WTC11 (cell line): ENCODE results near the gene PHACTR3. TPM values are rescaled to one million over a fixed set of nuclear protein-coding genes. Genes with fewer than 3 reads are reported as not detected.

Source experiments
- ATAC-seq: fragments of 200-7000 bp; cut with Tn5 transposase; 2 replicates; pipeline ENCODE4 v1.10.0; 2021; ENCODE audit warnings: mild to moderate bottlenecking, moderate library complexity
- CTCF ChIA-PET: fragments of 300-600 bp; sonication (Branson Sonifier 250); formaldehyde crosslinking; loops from one replicate; lab custom pipeline; 2021; ENCODE audit warnings: antibody characterized with exemption; lab: Charles Lee
- POLR2A ChIA-PET: fragments of 350-600 bp; sonication (Branson Sonifier 250); formaldehyde crosslinking; loops from one replicate; lab custom pipeline; 2021; ENCODE audit warnings: antibody characterized with exemption; lab: Charles Lee
- DNase-seq: peaks from one replicate; pipeline ENCODE4 v3.0.0; 2021; ENCODE audit warnings: low spot score
- H3K27ac Mint-ChIP-seq: 2 replicates; pipeline ENCODE4 v1.8.0; 2021; ENCODE audit warnings: mixed read lengths
- H3K27me3 Mint-ChIP-seq: 2 replicates; pipeline ENCODE4 v1.8.0; 2021; ENCODE audit warnings: low read depth, mild to moderate bottlenecking, moderate library complexity, mixed read lengths
- H3K36me3 Mint-ChIP-seq: 2 replicates; pipeline ENCODE4 v1.8.0; 2021; ENCODE audit warnings: mixed read lengths
- H3K4me1 Mint-ChIP-seq: 2 replicates; pipeline ENCODE4 v1.8.0; 2022; ENCODE audit warnings: mixed read lengths
- H3K4me3 Mint-ChIP-seq: 2 replicates; pipeline ENCODE4 v1.8.0; 2021; ENCODE audit warnings: mild to moderate bottlenecking, moderate library complexity, mixed read lengths
- H3K9me3 Mint-ChIP-seq: 2 replicates; pipeline ENCODE4 v1.8.0; 2021; ENCODE audit warnings: mixed read lengths
- ATF2 ChIP-seq: sonication (generic); formaldehyde crosslinking; IDR thresholded peaks from 2 replicates; pipeline ENCODE4 v1.8.1; 2022; ENCODE audit warnings: low read depth, missing genetic modification reagents, borderline replicate concordance
- CBFB ChIP-seq: sonication (generic); formaldehyde crosslinking; IDR thresholded peaks from 2 replicates; pipeline ENCODE4 v1.8.1; 2022; ENCODE audit warnings: mild to moderate bottlenecking, low read depth, missing genetic modification reagents
- ETV6 ChIP-seq: sonication (generic); formaldehyde crosslinking; IDR thresholded peaks from 2 replicates; pipeline ENCODE4 v1.8.1; 2022; ENCODE audit warnings: mild to moderate bottlenecking, missing genetic modification reagents
- HMGA2 ChIP-seq: fragments of 250-450 bp; sonication (Bioruptor Pico); IDR thresholded peaks from 2 replicates; pipeline ENCODE4 v1.4.0; 2021; ENCODE audit warnings: mild to moderate bottlenecking, moderate library complexity
- JAZF1 ChIP-seq: fragments of 250-450 bp; sonication (Bioruptor Pico); IDR thresholded peaks from 2 replicates; pipeline ENCODE4 v1.9.0; 2021; ENCODE audit warnings: moderate library complexity, mild to moderate bottlenecking, inconsistent platforms
- MXD4 ChIP-seq: fragments of 250-450 bp; sonication (Bioruptor Pico); IDR thresholded peaks from 2 replicates; pipeline ENCODE4 v1.8.0; 2021; ENCODE audit warnings: mild to moderate bottlenecking, moderate library complexity, borderline replicate concordance
- STAT6 ChIP-seq: sonication (generic); formaldehyde crosslinking; conservative IDR thresholded peaks from 2 replicates; pipeline ENCODE4 v1.8.1; 2023; ENCODE audit warnings: mild to moderate bottlenecking, low read depth, missing genetic modification reagents, moderate library complexity
- TCF7 ChIP-seq: sonication (generic); formaldehyde crosslinking; IDR thresholded peaks from 2 replicates; pipeline ENCODE4 v1.8.0; 2022; ENCODE audit warnings: mild to moderate bottlenecking, low read depth, missing genetic modification reagents, moderate library complexity
- TEAD1 ChIP-seq: sonication (generic); formaldehyde crosslinking; IDR thresholded peaks from 2 replicates; pipeline ENCODE4 v1.8.0; 2022; ENCODE audit warnings: mild to moderate bottlenecking, missing genetic modification reagents
- TEAD4 ChIP-seq: sonication (generic); formaldehyde crosslinking; IDR thresholded peaks from 2 replicates; pipeline ENCODE4 v1.8.0; 2022; ENCODE audit warnings: mild to moderate bottlenecking, missing genetic modification reagents
- TP53 ChIP-seq: sonication (generic); formaldehyde crosslinking; IDR thresholded peaks from 2 replicates; pipeline ENCODE4 v1.8.1; 2023; ENCODE audit warnings: mild to moderate bottlenecking, missing genetic modification reagents
- ZNF121 ChIP-seq: sonication (generic); formaldehyde crosslinking; IDR thresholded peaks from 2 replicates; pipeline ENCODE4 v1.8.0; 2023; ENCODE audit warnings: missing genetic modification reagents
- ZNF281 ChIP-seq: sonication (generic); formaldehyde crosslinking; IDR thresholded peaks from 2 replicates; pipeline ENCODE4 v1.8.0; 2023; ENCODE audit warnings: mild to moderate bottlenecking, missing genetic modification reagents
- ZNF671 ChIP-seq: fragments of 250-450 bp; sonication (Bioruptor Pico); IDR thresholded peaks from 2 replicates; pipeline ENCODE4 v1.8.0; 2021; ENCODE audit warnings: mild to moderate bottlenecking
- total RNA-seq: library from RNA; stranded (reverse); gene quantifications from 3 replicates; pipeline ENCODE4 v1.2.3, GENCODE V29; 2021
- TF ChIP-seq, protein P1 (sequence below): sonication (generic); formaldehyde crosslinking; IDR thresholded peaks from 2 replicates; pipeline ENCODE4 v1.8.0; 2022; ENCODE audit warnings: mild to moderate bottlenecking, missing genetic modification reagents
- TF ChIP-seq, protein P2 (sequence below): sonication (generic); formaldehyde crosslinking; IDR thresholded peaks from 2 replicates; pipeline ENCODE4 v1.8.1; 2022; ENCODE audit warnings: mild to moderate bottlenecking, moderate library complexity, missing genetic modification reagents
- TF ChIP-seq, protein P3 (sequence below): sonication (generic); formaldehyde crosslinking; IDR thresholded peaks from 2 replicates; pipeline ENCODE4 v1.8.1; 2023; ENCODE audit warnings: mild to moderate bottlenecking, missing genetic modification reagents, borderline replicate concordance
- TF ChIP-seq, protein P4 (sequence below): fragments of 250-450 bp; sonication (Bioruptor Pico); IDR thresholded peaks from 2 replicates; pipeline ENCODE4 v2.1.2; 2022; ENCODE audit warnings: mild to moderate bottlenecking, moderate library complexity
- TF ChIP-seq, protein P5 (sequence below): sonication (generic); formaldehyde crosslinking; IDR thresholded peaks from 2 replicates; pipeline ENCODE4 v1.8.1; 2022; ENCODE audit warnings: low read depth, mild to moderate bottlenecking, moderate library complexity, missing genetic modification reagents, borderline replicate concordance

The PHACTR3 gene
- total RNA-seq, 1 experiment from 2014 or later: 0.28 TPM

GRCh38 chr20:59584278-59584925, 19.9 kb upstream of the PHACTR3 start (continued):
- TF ChIP-seq ZNF281 (CRISPR knock-in tag) (no peak), TP53 (CRISPR knock-in tag) (no peak), ZNF121 (CRISPR knock-in tag) (no peak)

- Mint-ChIP-seq H3K4me3 (no peak overlapping the region), H3K36me3 (no peaks in the 10 kb centered on the region), H3K9me3 (no peaks in the 10 kb centered on the region; the same call in 1 of the 2 replicates), H3K27me3 (peaks cover 51% of the 10 kb centered on the region), H3K27ac (no peak overlapping the region), H3K4me1 (no peaks in the 10 kb centered on the region)
- DNase-seq: no peak
- ATAC-seq: no peak
- POLR2A ChIA-PET: no interaction called here
- CTCF ChIA-PET: interaction anchor here (0.8 kb wide), 1 partner anchor 13 kb away, joined by 3 read pairs; no protein-coding TSS in a partner anchor
- TF ChIP-seq JAZF1 (CRISPR knock-in tag): no peak
- no peak for TF ChIP-seq STAT6 (CRISPR knock-in tag)
- TF ChIP-seq TCF7 (CRISPR knock-in tag): no peak
- TF ChIP-seq TEAD1: no peak
- TF ChIP-seq HMGA2 (CRISPR knock-in tag): no peak
- TF ChIP-seq, protein P1, sequence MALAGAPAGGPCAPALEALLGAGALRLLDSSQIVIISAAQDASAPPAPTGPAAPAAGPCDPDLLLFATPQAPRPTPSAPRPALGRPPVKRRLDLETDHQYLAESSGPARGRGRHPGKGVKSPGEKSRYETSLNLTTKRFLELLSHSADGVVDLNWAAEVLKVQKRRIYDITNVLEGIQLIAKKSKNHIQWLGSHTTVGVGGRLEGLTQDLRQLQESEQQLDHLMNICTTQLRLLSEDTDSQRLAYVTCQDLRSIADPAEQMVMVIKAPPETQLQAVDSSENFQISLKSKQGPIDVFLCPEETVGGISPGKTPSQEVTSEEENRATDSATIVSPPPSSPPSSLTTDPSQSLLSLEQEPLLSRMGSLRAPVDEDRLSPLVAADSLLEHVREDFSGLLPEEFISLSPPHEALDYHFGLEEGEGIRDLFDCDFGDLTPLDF (CRISPR knock-in tag): no peak
- no peak for TF ChIP-seq CBFB (CRISPR knock-in tag)
- TF ChIP-seq, protein P2, sequence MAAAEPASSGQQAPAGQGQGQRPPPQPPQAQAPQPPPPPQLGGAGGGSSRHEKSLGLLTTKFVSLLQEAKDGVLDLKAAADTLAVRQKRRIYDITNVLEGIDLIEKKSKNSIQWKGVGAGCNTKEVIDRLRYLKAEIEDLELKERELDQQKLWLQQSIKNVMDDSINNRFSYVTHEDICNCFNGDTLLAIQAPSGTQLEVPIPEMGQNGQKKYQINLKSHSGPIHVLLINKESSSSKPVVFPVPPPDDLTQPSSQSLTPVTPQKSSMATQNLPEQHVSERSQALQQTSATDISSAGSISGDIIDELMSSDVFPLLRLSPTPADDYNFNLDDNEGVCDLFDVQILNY (CRISPR knock-in tag): no peak
- no peak for TF ChIP-seq ZNF671 (CRISPR knock-in tag)
- no peak for TF ChIP-seq TEAD4 (CRISPR knock-in tag)
- TF ChIP-seq ATF2: no peak
- TF ChIP-seq, protein P3, sequence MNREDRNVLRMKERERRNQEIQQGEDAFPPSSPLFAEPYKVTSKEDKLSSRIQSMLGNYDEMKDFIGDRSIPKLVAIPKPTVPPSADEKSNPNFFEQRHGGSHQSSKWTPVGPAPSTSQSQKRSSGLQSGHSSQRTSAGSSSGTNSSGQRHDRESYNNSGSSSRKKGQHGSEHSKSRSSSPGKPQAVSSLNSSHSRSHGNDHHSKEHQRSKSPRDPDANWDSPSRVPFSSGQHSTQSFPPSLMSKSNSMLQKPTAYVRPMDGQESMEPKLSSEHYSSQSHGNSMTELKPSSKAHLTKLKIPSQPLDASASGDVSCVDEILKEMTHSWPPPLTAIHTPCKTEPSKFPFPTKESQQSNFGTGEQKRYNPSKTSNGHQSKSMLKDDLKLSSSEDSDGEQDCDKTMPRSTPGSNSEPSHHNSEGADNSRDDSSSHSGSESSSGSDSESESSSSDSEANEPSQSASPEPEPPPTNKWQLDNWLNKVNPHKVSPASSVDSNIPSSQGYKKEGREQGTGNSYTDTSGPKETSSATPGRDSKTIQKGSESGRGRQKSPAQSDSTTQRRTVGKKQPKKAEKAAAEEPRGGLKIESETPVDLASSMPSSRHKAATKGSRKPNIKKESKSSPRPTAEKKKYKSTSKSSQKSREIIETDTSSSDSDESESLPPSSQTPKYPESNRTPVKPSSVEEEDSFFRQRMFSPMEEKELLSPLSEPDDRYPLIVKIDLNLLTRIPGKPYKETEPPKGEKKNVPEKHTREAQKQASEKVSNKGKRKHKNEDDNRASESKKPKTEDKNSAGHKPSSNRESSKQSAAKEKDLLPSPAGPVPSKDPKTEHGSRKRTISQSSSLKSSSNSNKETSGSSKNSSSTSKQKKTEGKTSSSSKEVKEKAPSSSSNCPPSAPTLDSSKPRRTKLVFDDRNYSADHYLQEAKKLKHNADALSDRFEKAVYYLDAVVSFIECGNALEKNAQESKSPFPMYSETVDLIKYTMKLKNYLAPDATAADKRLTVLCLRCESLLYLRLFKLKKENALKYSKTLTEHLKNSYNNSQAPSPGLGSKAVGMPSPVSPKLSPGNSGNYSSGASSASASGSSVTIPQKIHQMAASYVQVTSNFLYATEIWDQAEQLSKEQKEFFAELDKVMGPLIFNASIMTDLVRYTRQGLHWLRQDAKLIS (CRISPR knock-in tag): no peak
- TF ChIP-seq MXD4 (CRISPR knock-in tag): no peak
- TF ChIP-seq, protein P4, sequence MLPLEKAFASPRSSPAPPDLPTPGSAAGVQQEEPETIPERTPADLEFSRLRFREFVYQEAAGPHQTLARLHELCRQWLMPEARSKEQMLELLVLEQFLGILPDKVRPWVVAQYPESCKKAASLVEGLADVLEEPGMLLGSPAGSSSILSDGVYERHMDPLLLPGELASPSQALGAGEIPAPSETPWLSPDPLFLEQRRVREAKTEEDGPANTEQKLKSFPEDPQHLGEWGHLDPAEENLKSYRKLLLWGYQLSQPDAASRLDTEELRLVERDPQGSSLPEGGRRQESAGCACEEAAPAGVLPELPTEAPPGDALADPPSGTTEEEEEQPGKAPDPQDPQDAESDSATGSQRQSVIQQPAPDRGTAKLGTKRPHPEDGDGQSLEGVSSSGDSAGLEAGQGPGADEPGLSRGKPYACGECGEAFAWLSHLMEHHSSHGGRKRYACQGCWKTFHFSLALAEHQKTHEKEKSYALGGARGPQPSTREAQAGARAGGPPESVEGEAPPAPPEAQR (CRISPR knock-in tag): no peak
- TF ChIP-seq ETV6: no peak
- TF ChIP-seq, protein P5, sequence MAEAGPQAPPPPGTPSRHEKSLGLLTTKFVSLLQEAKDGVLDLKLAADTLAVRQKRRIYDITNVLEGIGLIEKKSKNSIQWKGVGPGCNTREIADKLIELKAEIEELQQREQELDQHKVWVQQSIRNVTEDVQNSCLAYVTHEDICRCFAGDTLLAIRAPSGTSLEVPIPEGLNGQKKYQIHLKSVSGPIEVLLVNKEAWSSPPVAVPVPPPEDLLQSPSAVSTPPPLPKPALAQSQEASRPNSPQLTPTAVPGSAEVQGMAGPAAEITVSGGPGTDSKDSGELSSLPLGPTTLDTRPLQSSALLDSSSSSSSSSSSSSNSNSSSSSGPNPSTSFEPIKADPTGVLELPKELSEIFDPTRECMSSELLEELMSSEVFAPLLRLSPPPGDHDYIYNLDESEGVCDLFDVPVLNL (CRISPR knock-in tag): no peak
Measured at GRCh38 chr20:59585714-59586409, 18.5 kb upstream of the PHACTR3 start.
